ENCODE measurements around the gene TEAD3. TPM values are rescaled to one million over a fixed set of nuclear protein-coding genes. Genes with fewer than 3 reads are reported as not detected.

Gene TEAD3
- total RNA-seq, 8 experiments from 2014 or later: 2.5 to 8.2 (median 4.4) TPM

- Histone ChIP-seq H3K4me1 (replicated peaks in 1 of 2) (peaks cover 9 to 13% of the 10 kb centered on the region in 2 donors), H3K27ac (no peak overlapping the region), H3K4me3 (no peak overlapping the region)
- ATAC-seq (replicated peaks in 6 of 8): peak in 2 of 8 experiments; percentile 10 to 31
- in situ Hi-C loops (cut with MboI; ENCODE audit: low pct_unique_long_range_greater_than_20kb in 2 of 9, low sequenced_read_pairs in 9 of 9, unreplicated experiment in 9 of 9): no loop called here
- whole genome bisulfite sequencing, 10 experiments: 20 to 100% (median 43%) methylated on average over 1 to 3 of the region's 5 CpGs; no CpG with 5 or more reads in 5 of the 10 experiments
Observed at GRCh38 chr6:35508542-35508941, 11.7 kb upstream of the TEAD3 start.

GRCh38 chr6:35508027-35508426 is 11.1 kb upstream of the TEAD3 start:
- 0 to 92% (median 60%) methylated on average over 1 to 2 of the region's 2 CpGs; no CpG with 5 or more reads in 1 of the 10 experiments for WGBS, 10 experiments
- Histone ChIP-seq H3K4me1 (replicated peaks in 1 of 2) (peaks cover 9 to 13% of the 10 kb centered on the region in 2 donors), H3K4me3 (no peak overlapping the region), H3K27ac (no peak overlapping the region)
- peak in 1 of 8 experiments; percentile 39 for ATAC-seq (replicated peaks in 6 of 8)
- in situ Hi-C loops (cut with MboI; ENCODE audit: low pct_unique_long_range_greater_than_20kb in 2 of 9, low sequenced_read_pairs in 9 of 9, unreplicated experiment in 9 of 9): no loop called here

GRCh38 chr6:35507221-35507620 is 10.3 kb upstream of the TEAD3 start:
- Histone ChIP-seq H3K27ac (no peak overlapping the region), H3K4me3 (no peak overlapping the region), H3K4me1 (replicated peaks in 1 of 2) (peaks cover 8 to 13% of the 10 kb centered on the region in 2 donors)
- WGBS, 10 experiments: 28 to 100% (median 54%) methylated on average over 1 to 2 of the region's 2 CpGs; no CpG with 5 or more reads in 5 of the 10 experiments
- in situ Hi-C loops (cut with MboI; ENCODE audit: low pct_unique_long_range_greater_than_20kb in 2 of 9, low sequenced_read_pairs in 9 of 9, unreplicated experiment in 9 of 9): no loop called here
- no peak for ATAC-seq (replicated peaks in 6 of 8)

GRCh38 chr6:35506536-35506935 is 9.7 kb upstream of the TEAD3 start:
- 80 to 100% (median 96%) methylated on average over 1 to 3 of the region's 3 CpGs; no CpG with 5 or more reads in 2 of the 10 experiments for WGBS, 10 experiments
- H3K4me3 ChIP-seq: no peak overlapping the region
- ATAC-seq (replicated peaks in 6 of 8): no peak
- H3K27ac ChIP-seq: no peak overlapping the region
- in situ Hi-C loops (cut with MboI; ENCODE audit: low pct_unique_long_range_greater_than_20kb in 2 of 9, low sequenced_read_pairs in 9 of 9, unreplicated experiment in 9 of 9): no loop called here
- peaks cover 3 to 6% of the 10 kb centered on the region in 2 donors for H3K4me1 ChIP-seq (replicated peaks in 1 of 2)

GRCh38 chr6:35505999-35506412 is 9.1 kb upstream of the TEAD3 start:
- no peak overlapping the region for H3K27ac ChIP-seq
- in situ Hi-C loops (cut with MboI; ENCODE audit: low pct_unique_long_range_greater_than_20kb in 2 of 9, low sequenced_read_pairs in 9 of 9, unreplicated experiment in 9 of 9): no loop called here
- H3K4me1 ChIP-seq (replicated peaks in 1 of 2): peaks cover 5% of the 10 kb centered on the region in 2 donors
- 53 to 87% (median 70%) methylated on average over 3 to 4 of the region's 21 CpGs; no CpG with 5 or more reads in 7 of the 10 experiments for WGBS, 10 experiments
- ATAC-seq (replicated peaks in 6 of 8): peak in 2 of 8 experiments; percentile 15 to 56
- no peak overlapping the region for H3K4me3 ChIP-seq

GRCh38 chr6:35503534-35503933 is 6.7 kb upstream of the TEAD3 start:
- ATAC-seq (replicated peaks in 6 of 8): no peak
- no peak overlapping the region for H3K27ac ChIP-seq
- 30 to 80% (median 60%) methylated on average over 1 to 4 of the region's 15 CpGs; no CpG with 5 or more reads in 7 of the 10 experiments for WGBS, 10 experiments
- in situ Hi-C loops (cut with MboI; ENCODE audit: low pct_unique_long_range_greater_than_20kb in 2 of 9, low sequenced_read_pairs in 9 of 9, unreplicated experiment in 9 of 9): no loop called here
- peaks cover 8% of the 10 kb centered on the region in 2 donors for H3K4me1 ChIP-seq (replicated peaks in 1 of 2)
- H3K4me3 ChIP-seq: no peak overlapping the region

- Histone ChIP-seq H3K4me3 (no peak overlapping the region), H3K27ac (no peak overlapping the region), H3K4me1 (replicated peaks in 1 of 2) (peaks cover 8 to 16% of the 10 kb centered on the region in 2 donors)
- in situ Hi-C loops (cut with MboI; ENCODE audit: low pct_unique_long_range_greater_than_20kb in 2 of 9, low sequenced_read_pairs in 9 of 9, unreplicated experiment in 9 of 9): no loop called here
- WGBS, 10 experiments: 60 to 100% (median 92%) methylated on average over 2 of the region's 2 CpGs; no CpG with 5 or more reads in 4 of the 10 experiments
- no peak for ATAC-seq (replicated peaks in 6 of 8)
Observed at GRCh38 chr6:35501784-35502183, 4.9 kb upstream of the TEAD3 start.

GRCh38 chr6:35500782-35501181 is 3.9 kb upstream of the TEAD3 start:
- Histone ChIP-seq H3K4me3 (no peak overlapping the region), H3K4me1 (replicated peaks in 1 of 2) (peaks cover 8 to 19% of the 10 kb centered on the region in 2 donors), H3K27ac (no peak overlapping the region)
- ATAC-seq (replicated peaks in 6 of 8): peak in 6 of 8 experiments; percentile 27 to 68 (median 60)
- in situ Hi-C loops (cut with MboI; ENCODE audit: low pct_unique_long_range_greater_than_20kb in 2 of 9, low sequenced_read_pairs in 9 of 9, unreplicated experiment in 9 of 9): no loop called here
- WGBS, 10 experiments: 33 to 100% (median 70%) methylated on average over 1 to 3 of the region's 6 CpGs; no CpG with 5 or more reads in 4 of the 10 experiments

- Histone ChIP-seq H3K4me1 (replicated peaks in 1 of 2) (peaks cover 11 to 29% of the 10 kb centered on the region in 2 donors), H3K27ac (no peak overlapping the region), H3K4me3 (no peak overlapping the region)
- in situ Hi-C loops (cut with MboI; ENCODE audit: low pct_unique_long_range_greater_than_20kb in 2 of 9, low sequenced_read_pairs in 9 of 9, unreplicated experiment in 9 of 9): no loop called here
- 37 to 100% (median 88%) methylated on average over 2 to 4 of the region's 4 CpGs; no CpG with 5 or more reads in 4 of the 10 experiments for WGBS, 10 experiments
- ATAC-seq (replicated peaks in 6 of 8): no peak
Observed at GRCh38 chr6:35499372-35499771, 2.5 kb upstream of the TEAD3 start.

GRCh38 chr6:35498422-35499067 is 1.7 kb upstream of the TEAD3 start:
- 68 to 100% (median 82%) methylated on average over 2 to 4 of the region's 14 CpGs; no CpG with 5 or more reads in 4 of the 10 experiments for WGBS, 10 experiments
- no peak for ATAC-seq (replicated peaks in 6 of 8)
- H3K27ac ChIP-seq: no peak overlapping the region
- peaks cover 11 to 33% of the 10 kb centered on the region in 2 donors for H3K4me1 ChIP-seq (replicated peaks in 1 of 2)
- in situ Hi-C loops (cut with MboI; ENCODE audit: low pct_unique_long_range_greater_than_20kb in 2 of 9, low sequenced_read_pairs in 9 of 9, unreplicated experiment in 9 of 9): no loop called here
- peak overlapping the region in 1 of 5 donors; percentile 46 for H3K4me3 ChIP-seq

GRCh38 chr6:35497571-35498421 is 917 bp upstream of the TEAD3 start:
- in situ Hi-C loops (cut with MboI; ENCODE audit: low pct_unique_long_range_greater_than_20kb in 2 of 9, low sequenced_read_pairs in 9 of 9, unreplicated experiment in 9 of 9): no loop called here
- Histone ChIP-seq H3K4me3 (peak overlapping the region; percentile 46 to 53 (median 52)), H3K27ac (peak overlapping the region in 1 of 2 donors; percentile 10), H3K4me1 (replicated peaks in 1 of 2) (peaks cover 18 to 37% of the 10 kb centered on the region in 2 donors)
- 11 to 92% (median 70%) methylated on average over 1 to 7 of the region's 77 CpGs; no CpG with 5 or more reads in 6 of the 10 experiments for WGBS, 10 experiments
- peak; percentile 6 to 37 (median 9) for ATAC-seq (replicated peaks in 6 of 8)

GRCh38 chr6:35496036-35496840 is 641 bp downstream of the TEAD3 start:
- in situ Hi-C loops (cut with MboI; ENCODE audit: low pct_unique_long_range_greater_than_20kb in 2 of 9, low sequenced_read_pairs in 9 of 9, unreplicated experiment in 9 of 9): no loop called here
- ATAC-seq (replicated peaks in 6 of 8): peak; percentile 14 to 46 (median 32)
- peak overlapping the region; percentile 20 to 52 for H3K27ac ChIP-seq
- 20 to 40% methylated on average over 1 to 6 of the region's 63 CpGs; no CpG with 5 or more reads in 8 of the 10 experiments for WGBS, 10 experiments
- H3K4me3 ChIP-seq: peak overlapping the region; percentile 46 to 53 (median 52)
- H3K4me1 ChIP-seq (replicated peaks in 1 of 2): peaks cover 33 to 53% of the 10 kb centered on the region in 2 donors

All from motor neuron (in vitro differentiated cells).